PFSK-1 (cell line): ENCODE results near the gene NEIL3.

Source experiments
- FOXP2 ChIP-seq: optimal IDR thresholded peaks from 2 replicates; pipeline ENCODE3; 2011; ENCODE audit warnings: borderline replicate concordance, control low read depth, inconsistent platforms; ENCODE audit not compliant: insufficient read depth; ENCODE audit errors: extremely low read length, extremely low read depth
- POLR2AphosphoS5 ChIP-seq: IDR thresholded peaks from 2 replicates; pipeline ENCODE4 v1.6.1; 2012; ENCODE audit warnings: low read depth, mild to moderate bottlenecking, control low read depth, low read length, moderate library complexity
- REST ChIP-seq, 2 experiments: IDR thresholded peaks; 2 replicates each; pipeline versions ENCODE4 v1.6.1 to v1.8.0; 2011 to 2012; ENCODE audit warnings: low read depth in 2 of 2, low read length in 2 of 2, control low read depth in 1 of 2, inconsistent platforms in 1 of 2, mild to moderate bottlenecking in 1 of 2, moderate library complexity in 1 of 2; ENCODE audit not compliant: insufficient read depth in 1 of 2
- SIN3A ChIP-seq: IDR thresholded peaks from 2 replicates; pipeline ENCODE4 v1.6.1; 2012; ENCODE audit warnings: mild to moderate bottlenecking, low read length, moderate library complexity, borderline replicate concordance; ENCODE audit not compliant: insufficient read depth
- TAF1 ChIP-seq: IDR thresholded peaks from 2 replicates; pipeline ENCODE4 v1.6.1; 2012; ENCODE audit warnings: low read length, control low read depth, borderline replicate concordance; ENCODE audit not compliant: insufficient read depth

Gene NEIL3

DNA sequence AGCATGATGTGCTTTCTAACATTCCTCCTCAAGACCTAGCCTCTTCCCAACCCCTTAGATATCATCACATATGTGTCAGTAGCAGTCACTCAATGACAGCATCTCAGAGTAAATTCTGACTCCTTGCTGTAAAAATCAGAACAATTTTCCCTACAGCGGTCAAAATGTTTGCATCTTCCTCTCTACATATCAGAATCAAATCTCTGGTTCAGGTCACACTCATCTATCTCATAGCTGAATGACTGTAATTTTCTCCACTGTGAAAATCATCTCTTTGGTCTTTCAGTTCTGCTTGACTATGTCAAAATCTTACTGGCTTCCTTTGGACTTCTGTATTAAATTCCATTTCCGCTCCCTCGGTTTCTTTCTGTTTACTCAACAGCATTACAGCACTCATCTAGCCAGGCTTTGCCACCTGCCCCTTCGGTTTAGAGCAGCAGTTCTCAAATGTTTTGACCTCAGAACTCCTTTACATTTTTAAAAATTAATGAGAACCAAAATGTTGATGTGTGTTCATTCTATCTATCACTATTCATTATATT is 75.3 kb downstream of the NEIL3 start:
- no peak for TF ChIP-seq POLR2AphosphoS5
- TF ChIP-seq SIN3A = no peak
- no peak for TF ChIP-seq TAF1
- no peak for TF ChIP-seq REST (IDR thresholded peaks at IDR 0.05; ENCODE audit: insufficient read depth in 1 of 2, low read depth in 2 of 2, low read length in 2 of 2)
- no peak for TF ChIP-seq FOXP2

- no peak for TF ChIP-seq SIN3A
- TF ChIP-seq TAF1 = no peak
- TF ChIP-seq REST (IDR thresholded peaks at IDR 0.05; ENCODE audit: insufficient read depth in 1 of 2, low read depth in 2 of 2, low read length in 2 of 2) = no peak
- no peak for TF ChIP-seq FOXP2
- TF ChIP-seq POLR2AphosphoS5 = no peak
Measured at GRCh38 chr4:177385576-177386277, 76.1 kb downstream of the NEIL3 start.

- TF ChIP-seq FOXP2 = no peak
- TF ChIP-seq POLR2AphosphoS5 = no peak
- TF ChIP-seq TAF1 = no peak
- TF ChIP-seq SIN3A = no peak
- no peak for TF ChIP-seq REST (IDR thresholded peaks at IDR 0.05; ENCODE audit: insufficient read depth in 1 of 2, low read depth in 2 of 2, low read length in 2 of 2)
Measured at GRCh38 chr4:177386278-177386815, 76.7 kb downstream of the NEIL3 start.

GRCh38 chr4:177391287-177391686 is 81.6 kb downstream of the NEIL3 start:
- TF ChIP-seq POLR2AphosphoS5 (no peak), FOXP2 (no peak), TAF1 (no peak), REST (IDR thresholded peaks at IDR 0.05; ENCODE audit: insufficient read depth in 1 of 2, low read depth in 2 of 2, low read length in 2 of 2) (no peak), SIN3A (no peak)
